HepG2 (cell line): ENCODE measurements around the gene MYO1C. TPM values are rescaled to one million over a fixed set of nuclear protein-coding genes. Genes with fewer than 3 reads are reported as not detected.
A peak's percentile ranks its signal among the peaks of the same experiment; 100 is the strongest.

Experiments used
- BORCS8-MEF2B ChIP-seq: sonication (generic); formaldehyde crosslinking; IDR thresholded peaks from 2 replicates; pipeline ENCODE4 v1.8.0; 2022; ENCODE audit warnings: mild to moderate bottlenecking, missing genetic modification reagents
- CBX1 ChIP-seq: IDR thresholded peaks from one replicate; pipeline ENCODE4 v1.6.1; 2016; ENCODE audit warnings: antibody characterized with exemption, low read depth
- EHMT2 ChIP-seq: fragments of 200-600 bp; sonication (generic); IDR thresholded peaks from 2 replicates; pipeline ENCODE4 v1.7.0; 2017; ENCODE audit warnings: antibody characterized with exemption, low read depth, low read length, borderline replicate concordance
- EZH2 ChIP-seq: conservative IDR thresholded peaks from 2 replicates; pipeline ENCODE4 v1.6.1; 2012; ENCODE audit warnings: mild to moderate bottlenecking, low read depth, low read length, moderate library complexity
- FOSL2 ChIP-seq: sonication (generic); formaldehyde crosslinking; IDR thresholded peaks from 2 replicates; pipeline ENCODE4 v1.4.0; 2020; ENCODE audit warnings: missing genetic modification reagents
- KDM3A ChIP-seq: IDR thresholded peaks from 2 replicates; pipeline ENCODE4 v1.6.1; 2018; ENCODE audit warnings: low read depth, missing compliant biosample characterization
- MED1 ChIP-seq: sonication (generic); formaldehyde crosslinking; IDR thresholded peaks from 2 replicates; pipeline ENCODE4 v1.4.0; 2020; ENCODE audit warnings: missing genetic modification reagents
- ONECUT2 ChIP-seq: sonication (generic); formaldehyde crosslinking; IDR thresholded peaks from 2 replicates; pipeline ENCODE4 v1.4.0; 2020; ENCODE audit warnings: missing genetic modification reagents
- POGK ChIP-seq: sonication (generic); formaldehyde crosslinking; conservative IDR thresholded peaks from 2 replicates; pipeline ENCODE4 v1.8.0; 2022; ENCODE audit warnings: mild to moderate bottlenecking, moderate library complexity, missing genetic modification reagents
- RXRA ChIP-seq: sonication (generic); formaldehyde crosslinking; IDR thresholded peaks from 2 replicates; pipeline ENCODE4 v1.5.1; 2020; ENCODE audit warnings: missing genetic modification reagents
- SMARCC2 ChIP-seq: fragments of 450-650 bp; IDR thresholded peaks from 2 replicates; pipeline ENCODE4 v1.6.1; 2017; ENCODE audit warnings: antibody characterized with exemption, mild to moderate bottlenecking
- TBP ChIP-seq: sonication (generic); formaldehyde crosslinking; IDR thresholded peaks from 2 replicates; pipeline ENCODE4 v1.5.0; 2020; ENCODE audit warnings: missing genetic modification reagents
- U2AF1 ChIP-seq: fragments of 200-400 bp; formaldehyde crosslinking; optimal IDR thresholded peaks from 2 replicates; pipeline ENCODE3; 2017; ENCODE audit warnings: mild to moderate bottlenecking, low read depth, low read length
- ZFYVE20 ChIP-seq: sonication (generic); formaldehyde crosslinking; IDR thresholded peaks from 2 replicates; pipeline ENCODE4 v1.8.0; 2023; ENCODE audit warnings: low read depth, mild to moderate bottlenecking, moderate library complexity, missing genetic modification reagents, borderline replicate concordance
- ZMAT3 ChIP-seq: sonication (generic); formaldehyde crosslinking; conservative IDR thresholded peaks from 2 replicates; pipeline ENCODE4 v1.7.0; 2021; ENCODE audit warnings: missing genetic modification reagents
- ZNF124 ChIP-seq: sonication (generic); formaldehyde crosslinking; IDR thresholded peaks from 2 replicates; pipeline ENCODE4 v1.4.0; 2020; ENCODE audit warnings: missing genetic modification reagents
- ZNF160 ChIP-seq: sonication (generic); formaldehyde crosslinking; IDR thresholded peaks from 2 replicates; pipeline ENCODE4 v1.8.0; 2022; ENCODE audit warnings: mild to moderate bottlenecking, inconsistent platforms, missing genetic modification reagents
- ZNF20 ChIP-seq: sonication (generic); formaldehyde crosslinking; IDR thresholded peaks from 2 replicates; pipeline ENCODE4 v1.4.0; 2020; ENCODE audit warnings: mild to moderate bottlenecking, moderate library complexity, missing genetic modification reagents
- ZNF235 ChIP-seq: sonication (generic); formaldehyde crosslinking; IDR thresholded peaks from 2 replicates; pipeline ENCODE4 v1.8.1; 2023; ENCODE audit warnings: mild to moderate bottlenecking, missing genetic modification reagents, borderline replicate concordance
- ZNF253 ChIP-seq: sonication (generic); formaldehyde crosslinking; IDR thresholded peaks from 2 replicates; pipeline ENCODE4 v1.8.0; 2022; ENCODE audit warnings: mild to moderate bottlenecking, missing genetic modification reagents, borderline replicate concordance
- ZNF30 ChIP-seq: sonication (generic); formaldehyde crosslinking; IDR thresholded peaks from 2 replicates; pipeline ENCODE4 v1.5.0; 2020; ENCODE audit warnings: mild to moderate bottlenecking, missing genetic modification reagents
- ZNF331 ChIP-seq: sonication (generic); formaldehyde crosslinking; IDR thresholded peaks from 2 replicates; pipeline ENCODE4 v1.4.0; 2020; ENCODE audit warnings: missing genetic modification reagents
- ZNF552 ChIP-seq: sonication (generic); formaldehyde crosslinking; IDR thresholded peaks from 2 replicates; pipeline ENCODE4 v1.9.0; 2022; ENCODE audit warnings: missing genetic modification reagents, mild to moderate bottlenecking, borderline replicate concordance
- ZNF773 ChIP-seq: sonication (generic); formaldehyde crosslinking; IDR thresholded peaks from 2 replicates; pipeline ENCODE4 v1.4.0; 2020; ENCODE audit warnings: missing genetic modification reagents, borderline replicate concordance
- polyA plus RNA-seq, 8 experiments: library from polyadenylated mRNA; depleted of rRNA in 3 of 8; stranded (reverse) in 7 of 8; unstranded in 1 of 8; fragments of >200 nt; fragmentation: Illumina TruSeq in 4 of 8; extraction: Trizol in 4 of 8; gene quantifications; 2 replicates each; pipeline versions ENCODE4 v1.2.1 to v1.2.3, GENCODE V29; 2011 to 2016; ENCODE audit warnings: low read depth in 4 of 8, missing spikeins in 1 of 8, mixed read lengths in 1 of 8; ENCODE audit not compliant: insufficient read depth in 1 of 8
- total RNA-seq, 5 experiments: library from RNA; depleted of rRNA; stranded (reverse); fragments of >200 nt; fragmentation: Illumina TruSeq; extraction: Trizol; gene quantifications; 2 replicates each; pipeline ENCODE4 v1.2.3, GENCODE V29; 2016; ENCODE audit warnings: low read depth in 1 of 5
- TF ChIP-seq, protein P1 (sequence below): IDR thresholded peaks from 2 replicates; pipeline ENCODE4 v1.6.1; 2016; ENCODE audit warnings: low read depth, missing genetic modification reagents, missing compliant biosample characterization

The MYO1C gene
- total and polyA plus RNA-seq, 2 of the 13 experiments (the other 11 are each of a cell fraction or from before 2014, with no cell fraction given): 22.7 to 40.8 TPM

DNA sequence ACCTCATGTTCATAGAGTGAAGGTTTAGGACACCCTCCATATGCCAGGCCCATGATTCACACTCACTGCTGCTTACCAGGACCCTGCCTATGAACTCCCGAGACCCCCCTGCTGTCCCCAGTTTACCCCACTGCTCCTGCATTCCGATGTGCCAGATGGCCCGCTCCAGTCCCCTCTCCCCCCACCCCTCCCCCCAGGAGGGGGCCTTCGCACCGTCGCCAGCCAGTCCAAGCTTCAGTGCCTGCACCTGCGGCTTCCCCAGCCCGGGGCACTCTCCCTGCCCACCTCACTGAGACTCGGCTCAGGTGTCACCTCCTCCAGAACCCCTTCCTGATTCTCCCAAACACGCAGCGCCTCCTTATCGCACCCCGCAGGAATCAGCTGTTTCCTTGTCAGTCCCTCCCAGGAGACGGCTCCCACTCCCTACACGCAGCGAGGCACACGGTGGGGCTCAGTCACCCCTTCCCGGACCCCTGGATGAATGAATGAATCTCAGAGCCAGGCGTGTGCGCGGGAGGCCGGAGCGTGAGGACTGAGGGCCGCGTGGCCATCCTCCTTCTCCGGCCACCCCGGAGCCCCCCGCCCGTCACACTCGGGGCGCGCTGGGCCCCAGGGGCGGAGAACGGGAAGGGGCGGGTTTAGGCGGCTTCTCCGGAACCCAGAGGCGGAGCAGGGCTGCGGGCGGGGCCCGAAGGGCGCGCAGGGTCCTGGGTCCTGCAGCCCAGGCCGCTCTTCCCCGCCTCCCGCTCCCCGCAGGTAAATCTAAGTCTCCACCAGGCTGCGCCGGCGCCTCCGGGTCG, 1.6 kb downstream of the MYO1C start (continued):
- TF ChIP-seq ZNF160 (CRISPR knock-in tag) (peak; percentile 66; the same call in 1 of the 2 replicates), ZFYVE20 (no peak), POGK (peak; percentile 60), MED1 (CRISPR knock-in tag) (peak; percentile 68), ZNF235 (CRISPR knock-in tag) (no peak), TBP (CRISPR knock-in tag) (no peak), ZNF773 (0 out of 2 replicates have a peak, but pooled peaks have one; percentile 35), EZH2 (no peak), KDM3A (CRISPR knock-in tag) (0 out of 2 replicates have a peak, but pooled peaks have one; percentile 61), ONECUT2 (CRISPR knock-in tag) (no peak), ZNF124 (CRISPR knock-in tag) (no peak), BORCS8-MEF2B (CRISPR knock-in tag) (no peak), ZNF30 (CRISPR knock-in tag) (no peak), RXRA (no peak; the same call in 1 of the 2 replicates), CBX1 (no peak), ZNF552 (CRISPR knock-in tag) (no peak), SMARCC2 (no peak), ZNF253 (CRISPR knock-in tag) (no peak), FOSL2 (no peak), ZMAT3 (CRISPR knock-in tag) (peak; percentile 81; the same call in 1 of the 2 replicates), ZNF20 (CRISPR knock-in tag) (no peak), U2AF1 (no peak), EHMT2 (no peak), ZNF331 (peak; percentile 43; the same call in 1 of the 2 replicates)
- TF ChIP-seq, protein P1, sequence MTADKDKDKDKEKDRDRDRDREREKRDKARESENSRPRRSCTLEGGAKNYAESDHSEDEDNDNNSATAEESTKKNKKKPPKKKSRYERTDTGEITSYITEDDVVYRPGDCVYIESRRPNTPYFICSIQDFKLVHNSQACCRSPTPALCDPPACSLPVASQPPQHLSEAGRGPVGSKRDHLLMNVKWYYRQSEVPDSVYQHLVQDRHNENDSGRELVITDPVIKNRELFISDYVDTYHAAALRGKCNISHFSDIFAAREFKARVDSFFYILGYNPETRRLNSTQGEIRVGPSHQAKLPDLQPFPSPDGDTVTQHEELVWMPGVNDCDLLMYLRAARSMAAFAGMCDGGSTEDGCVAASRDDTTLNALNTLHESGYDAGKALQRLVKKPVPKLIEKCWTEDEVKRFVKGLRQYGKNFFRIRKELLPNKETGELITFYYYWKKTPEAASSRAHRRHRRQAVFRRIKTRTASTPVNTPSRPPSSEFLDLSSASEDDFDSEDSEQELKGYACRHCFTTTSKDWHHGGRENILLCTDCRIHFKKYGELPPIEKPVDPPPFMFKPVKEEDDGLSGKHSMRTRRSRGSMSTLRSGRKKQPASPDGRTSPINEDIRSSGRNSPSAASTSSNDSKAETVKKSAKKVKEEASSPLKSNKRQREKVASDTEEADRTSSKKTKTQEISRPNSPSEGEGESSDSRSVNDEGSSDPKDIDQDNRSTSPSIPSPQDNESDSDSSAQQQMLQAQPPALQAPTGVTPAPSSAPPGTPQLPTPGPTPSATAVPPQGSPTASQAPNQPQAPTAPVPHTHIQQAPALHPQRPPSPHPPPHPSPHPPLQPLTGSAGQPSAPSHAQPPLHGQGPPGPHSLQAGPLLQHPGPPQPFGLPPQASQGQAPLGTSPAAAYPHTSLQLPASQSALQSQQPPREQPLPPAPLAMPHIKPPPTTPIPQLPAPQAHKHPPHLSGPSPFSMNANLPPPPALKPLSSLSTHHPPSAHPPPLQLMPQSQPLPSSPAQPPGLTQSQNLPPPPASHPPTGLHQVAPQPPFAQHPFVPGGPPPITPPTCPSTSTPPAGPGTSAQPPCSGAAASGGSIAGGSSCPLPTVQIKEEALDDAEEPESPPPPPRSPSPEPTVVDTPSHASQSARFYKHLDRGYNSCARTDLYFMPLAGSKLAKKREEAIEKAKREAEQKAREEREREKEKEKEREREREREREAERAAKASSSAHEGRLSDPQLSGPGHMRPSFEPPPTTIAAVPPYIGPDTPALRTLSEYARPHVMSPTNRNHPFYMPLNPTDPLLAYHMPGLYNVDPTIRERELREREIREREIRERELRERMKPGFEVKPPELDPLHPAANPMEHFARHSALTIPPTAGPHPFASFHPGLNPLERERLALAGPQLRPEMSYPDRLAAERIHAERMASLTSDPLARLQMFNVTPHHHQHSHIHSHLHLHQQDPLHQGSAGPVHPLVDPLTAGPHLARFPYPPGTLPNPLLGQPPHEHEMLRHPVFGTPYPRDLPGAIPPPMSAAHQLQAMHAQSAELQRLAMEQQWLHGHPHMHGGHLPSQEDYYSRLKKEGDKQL: no peak
